Activated T-cell treated with anti-CD3 and anti-CD28 coated beads for 1 hour (primary cell): Measurements from ENCODE around the gene FNBP1.
"Not testable (repeated sequence)": the region's sequence is repeated elsewhere in the genome, so short reads cannot be mapped to it uniquely, and the experiment has no call there.

ENCODE experiments used
- DNase-seq: peaks from one replicate; pipeline ENCODE4 v3.0.0-alpha.2; 2020; ENCODE audit warnings: low read depth

FNBP1 gene

DNA sequence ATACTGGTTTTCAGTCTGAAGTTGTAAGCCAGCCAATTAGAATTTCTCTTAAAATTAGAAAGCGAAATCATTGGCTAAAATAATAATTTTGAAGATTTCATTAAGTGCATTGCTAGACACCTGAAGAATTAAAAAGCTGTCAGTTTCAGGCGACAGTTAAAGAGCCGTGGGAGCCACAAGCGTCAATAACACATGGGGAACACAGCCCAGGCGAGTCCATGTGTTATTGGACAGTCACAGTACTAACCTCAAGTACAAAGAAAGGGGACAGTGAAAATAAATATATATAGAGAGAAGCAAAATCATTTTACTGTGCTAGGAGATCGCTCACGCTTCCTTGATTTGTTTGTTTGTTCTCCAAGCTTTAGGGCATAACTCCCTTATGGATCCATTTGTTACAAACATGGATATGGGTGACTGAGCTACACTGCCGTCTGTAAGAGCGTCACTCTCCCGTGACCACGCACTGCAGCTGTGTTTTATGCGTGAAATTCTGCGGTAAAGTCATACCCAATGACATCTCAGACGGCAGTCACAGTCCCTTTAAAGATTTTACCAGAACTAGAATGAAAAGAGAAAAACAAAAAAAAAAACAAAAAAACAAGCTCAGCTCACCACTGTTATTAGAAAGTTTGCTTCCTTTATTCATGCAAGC lies 124.6 kb downstream of the FNBP1 start:
- no peak for DNase-seq

DNA sequence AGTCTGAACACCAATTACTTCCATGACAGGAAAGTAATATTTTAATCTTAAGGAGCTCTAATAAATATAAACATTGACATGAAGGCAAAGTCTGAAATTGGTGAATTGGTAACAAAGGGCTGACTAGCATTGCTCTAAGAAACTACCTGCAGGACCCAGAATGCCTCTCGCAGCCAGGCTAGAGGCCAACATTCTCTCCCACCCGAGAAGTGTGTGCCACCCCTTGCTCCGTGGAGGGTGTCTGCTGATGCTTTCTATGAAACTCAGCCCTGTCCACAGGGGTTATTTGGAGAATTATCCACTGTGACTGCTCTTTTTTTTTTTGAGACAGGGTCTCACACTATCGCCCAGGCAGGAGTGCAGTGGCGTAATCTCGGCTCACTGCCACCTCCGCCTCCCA lies 126.3 kb downstream of the FNBP1 start:
- DNase-seq = no peak

DNA sequence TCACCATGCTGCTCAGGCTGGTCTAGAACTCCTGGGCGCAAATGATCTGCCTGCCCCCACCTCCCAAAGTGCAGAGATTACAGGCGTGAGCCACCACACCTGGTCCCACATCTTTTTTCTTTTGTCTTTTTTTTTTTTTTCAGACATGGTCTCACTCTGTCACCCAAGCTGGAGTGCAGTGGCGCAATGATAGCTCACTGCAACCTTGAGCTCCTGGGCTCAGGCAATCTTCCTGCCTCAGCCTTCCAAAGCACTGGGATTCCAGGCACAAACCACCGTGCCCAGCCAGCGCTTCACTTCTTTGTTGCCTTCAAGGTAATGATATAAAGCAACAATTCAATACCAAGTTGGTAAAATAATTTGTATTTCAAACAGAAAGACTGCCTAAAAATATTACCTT lies 128.9 kb downstream of the FNBP1 start:
- DNase-seq = no peak

DNA sequence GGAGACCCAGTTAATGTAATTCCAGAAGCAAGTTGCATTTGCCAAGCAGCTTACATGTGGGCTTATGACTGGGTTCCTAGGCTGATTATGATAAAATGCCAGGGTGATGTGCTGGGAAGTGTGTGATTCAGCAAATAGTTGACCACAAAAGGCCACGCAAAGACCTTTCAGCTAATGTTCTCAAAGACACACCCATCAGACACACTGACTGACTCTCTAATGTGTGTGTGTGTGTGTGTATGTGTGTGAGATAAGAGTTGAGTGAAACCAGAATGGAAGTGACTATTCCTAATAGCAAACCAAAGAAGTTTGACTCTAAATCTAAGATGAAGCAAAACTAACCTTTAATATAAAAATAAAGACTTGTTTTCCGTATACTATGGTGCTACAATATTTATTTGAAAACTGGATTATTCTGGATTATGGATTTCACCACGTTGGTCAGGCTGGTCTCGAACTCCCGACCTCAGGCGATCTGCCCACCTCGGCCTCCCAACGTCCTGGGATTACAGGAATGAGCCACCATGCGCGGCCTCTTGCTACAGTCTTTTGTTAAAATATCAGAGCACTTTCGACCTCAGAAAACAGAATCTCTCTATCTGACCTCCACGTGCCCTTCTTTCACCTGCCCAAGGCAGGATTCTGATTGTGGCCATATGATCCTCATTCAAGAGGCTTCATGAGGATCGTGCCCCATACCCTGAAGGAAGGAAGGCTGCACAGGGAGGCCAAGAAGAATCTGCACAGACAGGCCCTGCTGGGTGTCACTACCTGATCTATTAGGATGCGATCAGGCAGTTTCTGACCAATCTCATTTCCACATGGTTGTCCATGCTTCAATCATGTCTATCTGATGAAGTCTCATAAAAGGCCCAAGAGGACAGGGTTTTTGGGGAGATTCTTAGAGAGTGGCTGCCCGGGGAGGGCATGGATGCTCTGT lies 132.1 kb downstream of the FNBP1 start:
- DNase-seq = no peak

DNA sequence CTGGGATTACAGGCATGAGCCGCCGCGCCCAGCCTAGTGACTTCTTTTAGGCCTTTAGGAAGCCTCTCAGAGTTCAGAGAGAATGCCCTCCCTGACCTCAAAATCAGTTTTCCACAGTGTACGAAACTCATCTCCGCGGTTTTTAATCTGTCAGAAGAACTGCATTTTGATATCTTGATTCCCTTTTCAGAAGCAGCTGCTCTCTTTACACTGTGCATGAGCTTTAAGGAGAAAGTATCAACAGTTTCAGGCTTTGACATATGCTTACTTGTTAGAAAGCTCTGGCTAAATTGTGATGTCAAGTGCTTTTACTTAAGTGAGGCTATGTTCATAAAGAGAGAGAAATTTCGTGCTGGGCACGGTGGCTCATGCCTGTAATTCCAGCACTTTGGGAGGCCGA lies 133.1 kb downstream of the FNBP1 start:
- DNase-seq = no peak

DNA sequence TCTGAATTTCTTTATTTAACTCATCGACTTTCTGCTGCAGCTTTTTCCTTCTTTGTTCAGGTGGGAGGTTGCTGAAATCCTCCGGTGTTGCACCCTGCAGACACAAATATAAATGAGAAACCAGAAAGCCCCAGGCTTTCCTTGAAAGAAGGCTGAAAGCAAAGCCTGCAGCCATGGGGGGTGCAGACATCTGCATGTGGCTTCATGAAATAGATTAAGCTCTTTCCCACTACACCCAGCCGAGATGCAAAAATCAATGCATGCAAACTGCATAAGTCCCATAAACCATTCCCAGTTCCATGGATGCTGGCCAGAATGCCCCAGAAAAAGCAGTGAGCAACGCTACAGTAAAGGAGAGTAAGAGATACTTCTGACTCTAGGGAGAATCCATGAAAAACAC lies 134.1 kb downstream of the FNBP1 start:
- no peak for DNase-seq

DNA sequence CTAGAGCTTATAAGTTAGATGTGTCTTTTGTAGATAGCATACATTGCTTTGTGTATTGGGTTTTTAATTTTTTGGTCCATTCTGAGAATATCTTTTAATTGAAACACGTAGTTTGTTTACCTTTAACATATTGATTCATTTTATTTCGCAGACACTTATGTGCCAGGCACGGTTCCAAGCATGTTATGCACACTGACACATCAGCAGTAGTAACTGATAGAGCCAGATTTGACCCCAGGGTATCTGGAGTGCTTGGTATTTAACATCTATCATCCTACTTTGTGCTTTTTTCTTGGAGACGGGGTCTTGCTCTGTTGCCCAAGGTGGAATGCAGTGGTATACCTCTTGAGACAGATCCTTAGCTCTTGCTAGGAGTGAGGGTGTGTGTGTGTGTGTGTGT lies 135.8 kb downstream of the FNBP1 start:
- DNase-seq = no peak

DNA sequence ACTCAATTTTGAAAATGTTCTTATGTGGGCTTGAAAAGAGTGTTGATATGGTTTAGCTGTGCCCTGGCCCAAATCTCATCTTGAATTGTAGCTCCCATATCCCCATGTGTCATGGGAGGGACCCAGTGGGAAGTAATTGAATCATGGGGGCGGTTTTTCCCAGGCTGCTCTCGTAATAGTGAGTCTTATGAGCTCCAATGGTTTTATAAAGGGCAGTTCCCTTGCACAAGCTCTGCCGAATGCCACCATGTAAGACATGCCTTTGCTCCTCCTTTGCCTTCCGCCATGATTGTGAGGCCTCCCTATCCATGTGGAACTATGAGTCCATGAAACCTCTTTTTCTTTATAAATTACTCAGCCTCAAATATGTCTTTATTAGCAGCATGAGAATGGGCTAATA lies 136.7 kb downstream of the FNBP1 start:
- no peak for DNase-seq

DNA sequence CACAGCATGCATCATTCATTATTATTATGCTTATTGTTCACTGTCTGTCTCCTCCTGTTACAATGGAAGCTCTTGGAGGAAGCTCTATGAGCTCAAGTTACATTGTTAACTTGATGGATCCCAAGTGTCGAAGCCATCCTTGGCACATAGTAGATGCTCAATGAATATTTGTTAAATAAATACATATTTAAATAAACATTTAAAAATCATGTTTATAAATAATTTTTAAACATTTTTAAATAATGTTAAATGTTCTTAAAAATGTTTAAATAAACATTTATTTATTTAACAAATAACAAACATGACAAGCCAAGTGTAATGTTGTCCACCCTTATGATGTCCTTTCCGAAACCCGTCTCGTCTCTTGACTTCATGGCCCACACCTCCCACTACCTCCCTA lies 138.3 kb downstream of the FNBP1 start:
- DNase-seq = no peak

DNA sequence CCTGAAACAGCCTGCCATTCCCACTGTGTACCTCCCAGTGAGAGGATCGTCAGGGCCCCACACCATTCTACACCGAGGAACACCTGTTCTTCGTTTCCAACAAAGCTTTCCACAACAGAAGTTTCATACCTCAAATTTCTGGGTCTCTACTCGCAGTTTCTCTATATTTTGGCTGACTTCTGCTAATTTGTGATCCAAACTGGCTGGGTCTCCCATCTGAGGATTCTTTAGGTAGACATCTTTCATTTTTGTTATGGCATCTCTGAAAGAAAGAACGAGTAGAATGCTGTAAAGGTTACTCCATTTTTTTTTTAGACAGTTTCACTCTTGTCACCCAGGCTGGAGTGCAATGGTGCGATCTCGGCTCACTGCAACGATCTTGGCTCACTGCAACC lies 140.3 kb downstream of the FNBP1 start:
- no peak for DNase-seq

DNA sequence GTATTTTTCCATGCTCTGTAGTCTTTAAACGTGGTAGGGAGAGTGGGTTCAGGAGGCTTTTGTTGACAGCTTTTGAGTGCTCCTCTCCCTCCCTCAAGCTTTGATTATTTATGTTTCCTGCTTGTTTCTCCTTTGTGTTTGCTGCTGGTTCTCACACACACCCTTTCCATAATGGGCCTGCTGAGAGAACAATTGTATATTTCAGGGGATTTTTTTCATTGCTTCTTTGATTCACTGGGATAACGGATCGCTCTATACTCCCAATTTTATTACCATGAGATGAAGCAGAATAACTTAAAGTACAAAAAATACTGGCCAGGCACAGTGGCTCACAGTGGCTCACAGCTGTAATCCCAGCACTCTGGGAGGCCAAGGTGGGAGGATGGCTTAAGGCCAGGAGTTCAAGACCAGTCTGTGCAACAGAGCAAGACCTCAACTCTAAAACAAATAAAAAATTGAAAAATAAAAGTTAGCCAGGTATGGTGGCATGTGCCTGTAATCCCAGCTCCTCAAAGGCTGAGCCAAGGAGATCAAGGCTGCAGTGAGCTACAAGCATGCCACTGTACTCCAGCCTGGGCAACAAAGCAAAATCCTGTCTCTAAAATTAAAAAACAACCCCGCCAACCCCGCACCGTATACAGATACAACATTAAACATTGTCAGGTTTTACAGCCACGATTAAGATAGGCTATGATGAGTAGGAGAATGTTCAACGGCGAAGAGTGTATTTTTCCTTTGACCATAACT lies 140.8 kb downstream of the FNBP1 start:
- no peak for DNase-seq

DNA sequence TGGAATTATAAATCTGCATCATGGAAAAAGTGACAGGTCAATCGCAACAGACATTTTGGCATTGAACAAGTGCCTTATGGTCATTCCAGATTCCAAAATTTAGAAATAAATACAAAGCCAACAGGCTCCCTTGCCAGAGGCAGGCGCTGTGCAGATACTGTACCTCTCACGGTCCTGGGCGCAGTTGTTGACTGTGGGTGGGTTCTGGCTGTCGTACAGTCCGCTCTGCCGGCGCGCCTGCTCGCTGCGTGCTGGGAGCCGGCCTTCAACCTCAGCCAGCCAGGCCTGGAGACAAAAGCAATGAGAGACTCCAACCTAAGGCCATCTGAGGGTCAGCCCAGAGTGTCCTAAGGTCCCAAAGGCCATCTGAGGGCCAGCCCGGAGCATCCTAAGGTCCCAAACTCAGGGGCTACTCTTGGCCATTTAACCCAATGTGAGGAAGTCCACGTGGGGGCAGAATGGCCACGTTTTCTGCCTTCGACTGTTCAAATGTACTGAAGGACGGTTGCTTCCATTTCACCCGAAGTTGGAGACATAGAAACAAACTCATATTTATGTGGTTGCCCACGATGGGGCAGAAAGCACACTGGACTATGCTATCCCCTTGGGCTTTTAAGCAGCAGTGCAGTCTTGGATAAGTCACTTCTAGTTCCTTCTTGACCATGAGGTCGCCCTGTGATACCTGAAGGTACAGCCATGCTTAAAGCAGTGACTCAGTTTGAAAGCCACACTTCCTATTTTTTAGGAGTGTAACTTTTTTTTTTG lies 142.5 kb downstream of the FNBP1 start:
- DNase-seq = no peak

DNA sequence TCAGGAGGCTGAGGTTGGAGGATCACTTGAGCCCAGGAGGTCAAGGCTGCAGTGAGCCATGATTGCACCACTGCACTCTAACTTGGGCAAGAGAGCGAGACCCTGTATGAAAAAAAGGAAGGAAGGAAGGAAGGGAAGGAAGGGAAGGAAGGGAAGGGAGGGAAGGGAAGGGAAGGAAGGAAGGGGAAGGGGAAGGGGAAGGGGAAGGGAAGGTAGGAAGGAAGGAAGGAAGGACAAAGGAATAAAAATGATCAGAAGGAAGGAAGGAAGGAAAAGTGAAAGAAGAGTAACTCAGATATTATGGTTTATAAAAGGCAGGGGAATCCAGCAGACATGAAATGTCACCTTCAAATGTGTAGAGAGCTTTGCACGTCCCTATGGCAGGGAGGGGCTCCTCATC lies 143.4 kb downstream of the FNBP1 start:
- no peak for DNase-seq

DNA sequence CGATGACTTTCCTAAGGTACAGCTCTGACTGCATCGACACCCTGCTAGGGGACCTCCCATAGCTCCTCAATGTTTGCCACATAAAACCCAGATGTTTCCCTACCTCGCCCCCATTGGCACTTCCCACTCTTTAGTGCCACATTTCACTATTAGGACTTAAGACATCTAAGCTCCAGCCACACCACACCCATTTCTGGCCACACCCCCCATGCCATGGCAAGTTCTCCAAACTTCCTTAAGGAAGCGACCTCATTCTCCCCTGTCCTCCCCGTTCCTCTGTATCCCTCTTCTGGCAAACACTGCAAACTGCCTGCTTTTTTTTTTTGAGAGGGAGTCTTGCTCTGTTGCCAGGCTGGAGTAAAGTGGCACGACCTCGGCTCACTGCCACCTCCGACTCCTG lies 144.8 kb downstream of the FNBP1 start:
- no peak for DNase-seq

DNA sequence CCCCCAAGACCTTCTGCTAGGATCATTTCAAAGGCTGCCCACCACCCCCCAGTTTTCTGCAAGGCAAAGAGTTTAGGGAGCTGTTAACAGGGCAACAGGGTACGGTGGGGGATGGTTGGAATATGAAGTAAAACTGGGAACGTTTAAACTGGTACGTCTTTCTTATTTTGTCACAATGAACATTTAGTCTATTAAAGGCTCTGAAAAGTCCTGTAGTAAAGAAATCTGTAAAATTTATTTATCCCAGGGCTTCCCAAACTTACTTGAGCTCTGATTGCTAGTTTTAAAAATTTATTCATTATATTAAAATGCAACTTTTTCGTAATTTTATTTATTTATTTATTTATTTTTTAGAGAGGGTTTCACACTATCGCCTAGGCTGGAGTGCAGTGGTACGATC lies 145.7 kb downstream of the FNBP1 start:
- no peak for DNase-seq

DNA sequence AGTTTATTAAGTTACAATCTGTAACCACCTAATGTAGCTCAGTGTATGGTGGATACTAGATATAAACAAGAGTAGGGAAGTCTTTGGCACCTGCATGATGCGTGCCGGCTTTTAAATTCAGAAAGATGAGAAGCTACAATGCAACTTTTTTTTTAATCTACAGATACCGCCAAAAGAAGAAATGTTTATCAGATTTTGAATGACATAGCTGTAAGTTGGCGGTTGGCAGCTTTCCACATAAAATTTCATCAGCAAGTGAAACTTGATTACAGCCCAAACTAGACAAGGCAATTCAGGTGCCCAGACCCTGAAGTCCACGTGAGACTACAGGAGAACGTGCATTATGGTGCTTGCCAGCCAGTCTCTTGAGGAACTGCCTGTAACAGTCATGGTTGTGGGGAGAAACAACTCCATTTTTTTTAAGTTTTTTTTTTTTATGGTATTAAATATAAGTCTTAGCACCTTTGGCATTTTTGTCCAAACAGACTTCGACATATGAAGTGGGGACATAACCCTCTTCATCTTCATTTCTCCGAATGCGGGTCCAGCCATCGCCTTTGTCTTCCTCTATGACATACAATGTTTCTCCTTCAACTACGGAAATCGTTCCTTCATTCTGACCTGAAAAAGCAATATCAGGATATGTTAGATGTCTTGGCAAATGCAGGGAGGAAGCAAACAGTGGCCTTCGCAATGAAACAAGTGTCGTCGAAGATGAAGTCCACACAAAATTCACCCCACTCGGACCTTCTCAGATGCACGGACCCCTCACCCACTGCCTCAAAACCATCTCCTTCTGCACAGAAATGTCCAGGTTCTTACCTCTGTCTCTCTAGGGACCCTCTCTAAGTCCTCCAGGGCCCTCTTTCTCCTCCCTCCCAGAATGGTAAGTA lies 147.4 kb downstream of the FNBP1 start:
- DNase-seq = no peak

DNA sequence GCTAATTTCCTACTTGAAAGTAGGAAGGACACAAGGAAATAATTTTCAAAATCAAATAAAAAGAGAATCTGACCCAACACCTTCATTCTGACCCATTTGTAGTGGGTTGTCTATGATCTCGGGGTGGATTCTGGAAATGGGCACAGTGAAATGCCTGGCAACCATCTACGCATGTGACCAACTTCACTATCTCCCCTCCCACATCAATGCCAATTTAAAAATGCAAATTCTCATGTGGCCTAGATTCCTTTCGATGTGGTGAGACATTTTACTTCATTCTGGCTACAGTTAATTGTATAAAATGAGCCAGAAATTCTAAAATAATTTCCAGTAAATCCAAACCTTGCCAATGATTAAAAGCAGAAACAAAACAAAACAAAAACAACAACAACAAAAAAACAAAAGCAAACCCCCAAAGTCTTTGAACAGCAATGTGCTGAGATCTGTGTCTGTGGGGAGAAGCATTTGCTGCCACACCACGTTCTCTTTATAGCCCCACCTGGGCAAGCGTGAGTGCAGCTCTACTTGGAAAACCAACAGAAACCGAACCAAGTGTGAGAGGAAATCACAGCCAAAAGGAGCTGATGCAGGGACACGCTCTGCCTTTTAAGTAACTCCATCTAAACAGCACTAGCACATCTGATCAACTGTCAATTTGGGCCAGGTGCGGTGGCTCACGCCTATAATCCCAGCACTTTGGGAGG lies 148.7 kb downstream of the FNBP1 start:
- DNase-seq = no peak

DNA sequence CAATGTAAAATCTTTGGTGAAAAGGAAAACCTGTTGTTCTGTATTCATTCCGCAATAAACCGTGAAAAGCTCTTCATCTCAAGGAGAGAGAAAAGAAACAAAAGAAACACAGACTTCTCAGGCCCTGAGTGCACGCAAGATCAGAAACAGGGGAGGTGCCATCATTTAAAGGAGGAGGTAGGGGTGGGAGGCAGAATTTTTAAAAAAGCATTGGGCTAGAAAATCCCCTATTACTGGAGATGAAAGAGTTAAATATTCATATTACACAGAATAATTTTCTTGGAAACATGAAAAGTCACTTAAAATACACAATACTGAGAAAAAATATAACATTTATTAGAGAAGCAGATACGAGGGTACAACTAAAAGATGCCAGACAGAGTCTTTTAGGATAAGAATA lies 151.4 kb downstream of the FNBP1 start:
- no peak for DNase-seq

DNA sequence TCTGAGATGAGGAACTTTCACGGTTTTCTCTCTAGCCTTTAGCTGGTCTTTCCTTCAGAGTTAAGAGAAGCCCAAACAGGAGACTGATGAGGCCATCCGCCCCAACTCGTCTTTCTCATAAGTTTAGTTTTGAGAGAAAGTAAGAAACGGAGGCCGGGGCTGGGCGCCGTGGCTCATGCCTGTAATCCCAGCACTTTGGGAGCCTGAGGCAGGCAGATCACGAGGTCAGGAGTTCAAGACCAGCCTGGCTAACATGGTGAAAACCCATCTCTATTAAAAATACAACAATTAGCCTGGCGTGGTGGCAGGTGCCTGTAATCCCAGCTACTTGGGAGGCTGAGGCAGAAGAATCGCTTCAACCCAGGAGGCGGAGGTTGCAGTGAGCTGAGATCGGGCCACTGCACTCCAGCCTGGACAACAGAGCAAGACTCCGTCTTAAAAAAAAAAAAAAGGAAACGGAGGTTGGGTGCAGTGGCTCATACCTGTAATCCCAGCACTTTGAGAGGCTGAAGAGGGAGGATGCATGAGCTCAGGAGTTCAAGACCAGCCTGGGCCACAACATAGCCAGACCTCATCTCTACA lies 152.2 kb downstream of the FNBP1 start:
- DNase-seq = not testable (repeated sequence)
